ENCODE data around the gene CXCL3. TPM values are rescaled to one million over a fixed set of nuclear protein-coding genes. Genes with fewer than 3 reads are reported as not detected.

The CXCL3 gene
- total RNA-seq, 1 donor from 2014 or later, result 15.1 TPM

Other genes with a start within 250 kb of the CXCL3 start
- gene CXCL6, start 202.0 kb downstream of the CXCL3 start, total RNA-seq, result 0.45 TPM
- not detected for gene PF4V1, start 185.4 kb downstream of the CXCL3 start, total RNA-seq
- 9.5 TPM for gene CXCL1, start 169.3 kb downstream of the CXCL3 start, total RNA-seq
- not detected for gene PF4, start 56.7 kb downstream of the CXCL3 start, total RNA-seq
- gene PPBP, start 50.5 kb downstream of the CXCL3 start, total RNA-seq, result 1.3 TPM
- gene CXCL5, start 40.0 kb downstream of the CXCL3 start, total RNA-seq, result 0.58 TPM
- gene CXCL2, start 60.5 kb upstream of the CXCL3 start, total RNA-seq, result 145 TPM
- 8.4 TPM for gene MTHFD2L, start 119.4 kb upstream of the CXCL3 start, total RNA-seq

All from mesenteric fat pad (tissue), 1 donor.